ENCODE data around the gene KRTAP10-3.

The KRTAP10-3 gene

DNA sequence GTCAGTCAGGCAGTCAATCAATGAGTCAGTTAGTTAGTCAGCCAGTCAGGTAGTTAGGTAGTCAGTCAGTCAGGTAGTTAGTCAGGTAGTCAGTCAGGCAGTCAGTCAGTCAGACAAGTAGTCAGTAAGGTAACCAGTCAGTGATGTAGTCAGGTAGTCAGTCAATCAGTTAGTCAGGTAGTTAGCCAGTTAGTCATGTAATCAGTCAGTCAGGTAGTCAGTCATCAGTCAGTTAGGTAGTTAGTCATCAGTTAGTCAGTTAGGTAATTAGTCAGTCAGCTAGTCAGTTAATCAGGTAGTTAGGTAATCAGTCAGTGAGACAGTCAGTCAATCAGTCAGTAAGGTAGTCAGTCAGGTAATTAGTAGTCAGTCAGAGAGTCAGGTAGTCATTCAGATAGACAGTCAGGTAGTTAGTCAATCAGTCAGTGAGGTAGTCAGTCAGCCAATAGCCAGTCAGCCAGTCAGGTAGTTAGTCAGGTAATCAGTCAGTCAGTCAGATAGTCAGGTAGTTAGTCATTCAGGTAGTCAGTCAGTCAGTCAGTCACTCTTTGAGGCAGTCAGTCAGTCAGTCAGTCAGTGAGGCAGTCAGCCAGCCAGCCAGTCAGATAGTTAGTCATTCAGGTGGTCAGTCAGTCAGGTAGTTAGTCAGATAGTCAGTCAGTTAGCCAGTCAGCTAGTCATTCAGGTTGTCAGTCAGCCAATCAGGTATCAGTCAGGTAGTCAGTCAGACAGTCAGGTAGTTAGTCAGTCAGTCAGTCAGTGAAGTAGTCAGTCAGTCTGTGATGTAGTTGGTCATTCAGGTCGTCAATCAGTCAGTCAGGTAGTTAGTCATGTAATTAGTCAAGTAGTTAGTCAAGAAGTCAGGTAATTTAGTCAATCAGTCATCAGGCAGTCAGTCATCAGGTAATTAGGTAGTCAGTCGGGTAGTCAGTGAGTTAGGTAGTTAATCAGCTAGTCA lies 33.9 kb downstream of the KRTAP10-3 start:
- H3K4me3 ChIP-seq (ENCODE audit: low read depth, low read length), result no peak overlapping the region
- TF ChIP-seq POLR2A (IDR thresholded peaks at IDR 0.05; ENCODE audit: extremely low read depth, insufficient read length), result no peak
- no peak for DNase-seq (ENCODE audit: low read depth)

DNA sequence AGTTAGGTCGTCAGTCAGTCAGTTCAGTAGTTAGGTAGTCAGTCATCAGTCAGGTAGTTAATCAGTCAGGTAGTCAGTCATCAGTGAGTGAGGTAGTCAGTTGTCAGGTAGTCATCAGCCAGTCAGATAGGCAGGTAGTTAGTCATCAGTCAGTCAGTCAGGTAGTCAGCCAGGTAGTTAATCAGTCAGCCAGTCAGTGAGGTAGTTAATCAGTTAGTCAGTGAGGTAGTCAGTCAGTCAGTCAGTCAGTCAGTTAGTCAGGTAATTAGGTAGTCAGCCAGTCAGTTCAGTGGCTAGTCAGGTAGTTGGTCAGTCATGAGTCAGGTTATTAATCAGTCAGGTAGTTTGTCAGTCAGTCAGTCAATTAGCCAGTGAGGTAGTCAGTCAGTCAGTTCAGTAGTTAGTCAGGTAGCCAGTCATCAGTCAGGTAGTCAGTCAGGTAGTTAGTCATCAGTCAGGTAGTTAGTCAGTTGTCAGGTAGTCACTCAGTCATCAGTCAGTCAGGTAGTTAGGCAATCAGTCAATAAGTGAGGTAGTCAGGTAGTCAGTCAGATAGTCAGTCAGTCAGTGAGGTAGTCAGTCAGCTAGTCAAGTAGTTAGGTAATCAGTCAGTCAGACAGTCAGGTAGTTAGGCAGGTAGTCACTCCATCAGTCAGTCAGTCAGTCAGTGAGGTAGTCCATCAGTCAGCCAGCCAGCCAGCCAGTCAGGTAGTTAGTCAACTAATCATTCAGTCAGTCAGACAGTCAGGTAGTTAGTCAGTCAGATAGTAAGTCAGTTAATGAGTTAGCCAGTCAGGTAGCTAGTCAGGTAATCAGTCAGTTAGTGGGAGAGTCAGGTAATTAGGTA lies 34.8 kb downstream of the KRTAP10-3 start:
- no peak for TF ChIP-seq POLR2A (IDR thresholded peaks at IDR 0.05; ENCODE audit: extremely low read depth, insufficient read length)
- TF ChIP-seq, protein P1, sequence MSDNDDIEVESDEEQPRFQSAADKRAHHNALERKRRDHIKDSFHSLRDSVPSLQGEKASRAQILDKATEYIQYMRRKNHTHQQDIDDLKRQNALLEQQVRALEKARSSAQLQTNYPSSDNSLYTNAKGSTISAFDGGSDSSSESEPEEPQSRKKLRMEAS (IDR thresholded peaks at IDR 0.05; ENCODE audit: low read depth, low read length), result no peak
- TF ChIP-seq MYC (IDR thresholded peaks at IDR 0.05; ENCODE audit: low read depth, low read length), result no peak
- TF ChIP-seq, protein P2, sequence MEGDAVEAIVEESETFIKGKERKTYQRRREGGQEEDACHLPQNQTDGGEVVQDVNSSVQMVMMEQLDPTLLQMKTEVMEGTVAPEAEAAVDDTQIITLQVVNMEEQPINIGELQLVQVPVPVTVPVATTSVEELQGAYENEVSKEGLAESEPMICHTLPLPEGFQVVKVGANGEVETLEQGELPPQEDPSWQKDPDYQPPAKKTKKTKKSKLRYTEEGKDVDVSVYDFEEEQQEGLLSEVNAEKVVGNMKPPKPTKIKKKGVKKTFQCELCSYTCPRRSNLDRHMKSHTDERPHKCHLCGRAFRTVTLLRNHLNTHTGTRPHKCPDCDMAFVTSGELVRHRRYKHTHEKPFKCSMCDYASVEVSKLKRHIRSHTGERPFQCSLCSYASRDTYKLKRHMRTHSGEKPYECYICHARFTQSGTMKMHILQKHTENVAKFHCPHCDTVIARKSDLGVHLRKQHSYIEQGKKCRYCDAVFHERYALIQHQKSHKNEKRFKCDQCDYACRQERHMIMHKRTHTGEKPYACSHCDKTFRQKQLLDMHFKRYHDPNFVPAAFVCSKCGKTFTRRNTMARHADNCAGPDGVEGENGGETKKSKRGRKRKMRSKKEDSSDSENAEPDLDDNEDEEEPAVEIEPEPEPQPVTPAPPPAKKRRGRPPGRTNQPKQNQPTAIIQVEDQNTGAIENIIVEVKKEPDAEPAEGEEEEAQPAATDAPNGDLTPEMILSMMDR (IDR thresholded peaks at IDR 0.05; ENCODE audit: low read depth, low read length), result no peak
- H3K4me3 ChIP-seq (ENCODE audit: low read depth, low read length), result no peak overlapping the region
- DNase-seq (ENCODE audit: low read depth), result no peak

DNA sequence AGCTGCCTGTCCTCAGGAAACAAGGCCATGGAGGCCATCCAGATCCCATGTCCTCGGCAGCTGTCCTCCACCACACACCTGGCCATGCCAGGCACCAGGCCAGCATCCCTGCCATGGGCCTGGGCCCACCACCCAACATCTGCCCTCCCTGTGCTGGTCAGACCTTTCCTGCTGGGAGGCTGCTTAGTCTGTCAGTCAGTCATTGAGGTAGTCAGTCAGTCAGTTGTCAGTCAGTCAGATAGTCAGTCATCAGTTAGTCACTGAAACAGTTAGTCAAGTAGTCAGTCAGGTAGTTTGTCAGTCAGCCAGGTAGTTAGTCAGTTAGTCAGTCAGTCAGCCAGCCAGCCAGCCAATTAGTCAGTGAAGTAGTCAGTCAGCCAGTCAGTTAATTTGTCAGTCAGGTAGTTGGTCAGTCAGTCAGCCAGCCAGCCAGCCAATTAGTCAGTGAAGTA lies 35.8 kb downstream of the KRTAP10-3 start:
- DNase-seq (ENCODE audit: low read depth), result no peak
- no peak for TF ChIP-seq POLR2A (IDR thresholded peaks at IDR 0.05; ENCODE audit: extremely low read depth, insufficient read length)
- TF ChIP-seq, protein P2 (IDR thresholded peaks at IDR 0.05; ENCODE audit: low read depth, low read length), result no peak
- no peak for TF ChIP-seq MYC (IDR thresholded peaks at IDR 0.05; ENCODE audit: low read depth, low read length)
- TF ChIP-seq, protein P1 (IDR thresholded peaks at IDR 0.05; ENCODE audit: low read depth, low read length), result no peak
- no peak overlapping the region for H3K4me3 ChIP-seq (ENCODE audit: low read depth, low read length)

DNA sequence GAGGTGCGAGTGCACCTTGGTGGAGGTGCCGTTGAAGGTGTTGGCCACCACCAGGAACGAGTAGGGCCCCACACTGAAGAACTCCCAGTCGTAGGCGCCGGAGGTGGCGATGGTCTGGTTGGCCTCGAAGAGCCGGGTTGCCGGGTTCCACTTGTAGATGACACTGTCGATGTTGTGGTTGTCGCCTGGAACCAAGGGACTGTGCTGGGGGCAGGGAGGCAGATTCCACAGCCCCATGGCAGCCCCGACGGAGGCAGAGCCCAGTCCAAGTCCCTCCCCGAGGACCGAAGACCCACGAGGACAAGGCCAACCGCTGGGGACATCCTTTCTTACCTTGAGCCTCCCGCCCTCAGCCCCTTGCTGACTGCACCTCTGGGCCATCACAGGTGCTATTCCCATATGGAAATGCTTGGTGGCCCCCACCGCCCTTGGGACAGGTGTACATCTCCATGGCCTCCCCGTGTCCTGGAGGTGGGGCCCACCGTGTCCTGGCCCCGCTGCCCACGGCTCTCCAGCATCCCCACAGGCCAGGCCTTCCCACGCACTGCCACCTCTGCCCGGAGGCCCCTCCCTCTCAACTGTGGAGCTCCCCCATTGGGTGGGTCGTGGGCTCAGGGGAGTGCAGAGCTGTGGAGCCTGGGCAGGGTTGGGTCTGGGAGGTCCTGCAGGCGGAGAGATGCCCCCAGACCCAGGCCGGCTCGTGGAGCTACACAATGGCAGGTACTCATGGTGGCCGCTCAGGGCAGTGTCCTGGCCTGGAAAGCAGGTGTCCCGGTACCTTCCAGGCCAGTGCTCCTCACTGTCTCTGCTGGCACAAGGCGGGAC lies 36.5 kb downstream of the KRTAP10-3 start:
- TF ChIP-seq, protein P2 (IDR thresholded peaks at IDR 0.05; ENCODE audit: low read depth, low read length), result no peak
- TF ChIP-seq MYC (IDR thresholded peaks at IDR 0.05; ENCODE audit: low read depth, low read length) (no peak), POLR2A (IDR thresholded peaks at IDR 0.05; ENCODE audit: extremely low read depth, insufficient read length) (no peak)
- TF ChIP-seq, protein P1 (IDR thresholded peaks at IDR 0.05; ENCODE audit: low read depth, low read length), result no peak
- no peak for DNase-seq (ENCODE audit: low read depth)
- no peak overlapping the region for H3K4me3 ChIP-seq (ENCODE audit: low read depth, low read length)

DNA sequence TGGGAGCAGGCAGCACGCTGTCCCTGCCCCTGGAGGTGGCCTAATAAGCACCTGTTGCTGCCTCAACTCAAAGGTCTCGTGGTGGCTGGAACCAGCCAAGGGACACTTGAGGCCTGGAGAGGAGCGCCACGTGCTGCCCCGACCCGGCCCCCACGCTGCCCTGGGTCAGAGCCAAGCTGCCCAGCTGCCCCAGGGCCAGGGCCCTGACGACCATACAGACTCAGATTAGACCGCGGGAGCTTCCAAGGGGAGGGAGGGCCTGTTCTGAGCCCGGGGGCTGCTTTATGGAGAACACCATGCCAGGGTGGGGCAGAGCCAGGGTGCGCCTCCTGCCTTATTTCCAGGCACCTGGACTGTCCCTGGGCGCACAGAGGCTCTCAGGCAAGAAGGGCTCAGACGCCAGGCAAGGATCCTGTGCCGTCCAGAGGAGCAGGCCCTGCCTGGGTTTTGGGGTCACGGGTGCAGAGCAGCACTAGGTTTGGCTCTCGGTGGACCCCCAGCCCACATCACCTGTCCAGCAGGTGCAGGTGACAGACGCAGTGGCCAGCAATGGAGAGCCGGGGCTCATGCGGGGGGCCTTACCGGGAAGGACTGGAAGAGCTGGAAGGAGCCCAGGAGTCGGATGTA lies 37.2 kb downstream of the KRTAP10-3 start:
- no peak for DNase-seq (ENCODE audit: low read depth)
- H3K4me3 ChIP-seq (ENCODE audit: low read depth, low read length), result no peak overlapping the region
- TF ChIP-seq POLR2A (IDR thresholded peaks at IDR 0.05; ENCODE audit: extremely low read depth, insufficient read length) (no peak), MYC (IDR thresholded peaks at IDR 0.05; ENCODE audit: low read depth, low read length) (no peak)
- TF ChIP-seq, protein P2 (IDR thresholded peaks at IDR 0.05; ENCODE audit: low read depth, low read length), result no peak
- TF ChIP-seq, protein P1 (IDR thresholded peaks at IDR 0.05; ENCODE audit: low read depth, low read length), result no peak

All from NB4 (cell line).